Measurements from ENCODE around the gene IFI27L2.
A peak's percentile ranks its signal among the peaks of the same experiment; 100 is the strongest.
"Not testable (repeated sequence)": the region's sequence is repeated elsewhere in the genome, so short reads cannot be mapped to it uniquely, and the experiment has no call there.

The IFI27L2 gene

GRCh38 chr14:94129111-94129757 is at the start of gene IFI27L2:
Gene IFI27L2, minus strand, starts transcription at chr14:94129604. Its CDS starts 40 bp downstream, at chr14:94129564.
- peak; percentile 70 for DNase-seq (ENCODE audit: low spot score)

GRCh38 chr14:94177806-94178205 is 48.4 kb upstream of the IFI27L2 start:
- no peak for DNase-seq (ENCODE audit: low spot score)

- DNase-seq (ENCODE audit: low spot score): no peak
Observed at GRCh38 chr14:94176808-94177207, 47.4 kb upstream of the IFI27L2 start.

- DNase-seq (ENCODE audit: low spot score): no peak
Observed at GRCh38 chr14:94175747-94176146, 46.3 kb upstream of the IFI27L2 start.

GRCh38 chr14:94175011-94175745 is 45.8 kb upstream of the IFI27L2 start:
- no peak for DNase-seq (ENCODE audit: low spot score)

GRCh38 chr14:94174604-94175010 is 45.2 kb upstream of the IFI27L2 start:
- DNase-seq (ENCODE audit: low spot score): no peak

GRCh38 chr14:94173885-94174603 is 44.6 kb upstream of the IFI27L2 start, which contains the start of gene PPP4R4:
Gene PPP4R4, plus strand, starts transcription at chr14:94174322. Its CDS starts 144 bp downstream, at chr14:94174466.
- peak; percentile 92 for DNase-seq (ENCODE audit: low spot score)

GRCh38 chr14:94173471-94173884 is 44.1 kb upstream of the IFI27L2 start:
- DNase-seq (ENCODE audit: low spot score): no peak

- no peak for DNase-seq (ENCODE audit: low spot score)
Observed at GRCh38 chr14:94172545-94172944, 43.1 kb upstream of the IFI27L2 start.

GRCh38 chr14:94171208-94171607 is 41.8 kb upstream of the IFI27L2 start:
- DNase-seq (ENCODE audit: low spot score): no peak

GRCh38 chr14:94170136-94170535 is 40.7 kb upstream of the IFI27L2 start:
- DNase-seq (ENCODE audit: low spot score): no peak

- no peak for DNase-seq (ENCODE audit: low spot score)
Observed at GRCh38 chr14:94165744-94166143, 36.3 kb upstream of the IFI27L2 start.

- no peak for DNase-seq (ENCODE audit: low spot score)
Observed at GRCh38 chr14:94164685-94165431, 35.5 kb upstream of the IFI27L2 start.

- peak; percentile 21 for DNase-seq (ENCODE audit: low spot score)
Observed at GRCh38 chr14:94163796-94164195, 34.4 kb upstream of the IFI27L2 start.

- no peak for DNase-seq (ENCODE audit: low spot score)
Observed at GRCh38 chr14:94162466-94162865, 33.1 kb upstream of the IFI27L2 start.

GRCh38 chr14:94161981-94162380 is 32.6 kb upstream of the IFI27L2 start:
- no peak for DNase-seq (ENCODE audit: low spot score)

GRCh38 chr14:94161058-94161457 is 31.7 kb upstream of the IFI27L2 start:
- DNase-seq (ENCODE audit: low spot score): peak; percentile 39

GRCh38 chr14:94158239-94158883 is 29.0 kb upstream of the IFI27L2 start:
- peak; percentile 58 for DNase-seq (ENCODE audit: low spot score)

- no peak for DNase-seq (ENCODE audit: low spot score)
Observed at GRCh38 chr14:94157197-94157596, 27.8 kb upstream of the IFI27L2 start.

- not testable (repeated sequence) for DNase-seq (ENCODE audit: low spot score)
Observed at GRCh38 chr14:94156143-94156542, 26.7 kb upstream of the IFI27L2 start.

- DNase-seq (ENCODE audit: low spot score): no peak
Observed at GRCh38 chr14:94153750-94154342, 24.4 kb upstream of the IFI27L2 start.
